BE2C (cell line): ENCODE data around the gene EMD.

Source experiments
- DNase-seq: peaks from one replicate; pipeline ENCODE4 v3.0.0-alpha.2; 2020
- H3K27me3 ChIP-seq: fragments of 250-450 bp; sonication (Bioruptor Pico); 2 replicates; pipeline ENCODE4 v1.5.1; 2020; ENCODE audit warnings: mild to moderate bottlenecking
- H3K36me3 ChIP-seq: fragments of 250-450 bp; sonication (Bioruptor Pico); 2 replicates; pipeline ENCODE4 v1.5.1; 2020; ENCODE audit warnings: mild to moderate bottlenecking
- H3K4me1 ChIP-seq: fragments of 250-450 bp; sonication (Bioruptor Pico); 2 replicates; pipeline ENCODE4 v1.5.1; 2020
- H3K4me3 ChIP-seq: 2 replicates; pipeline ENCODE4 v1.5.1; 2011; ENCODE audit warnings: low read depth, low read length
- H3K9me3 ChIP-seq: fragments of 250-450 bp; sonication (Bioruptor Pico); 2 replicates; pipeline ENCODE4 v1.5.1; 2020
- TF ChIP-seq, protein P1 (sequence below): IDR thresholded peaks from 2 replicates; pipeline ENCODE4 v1.5.1; 2012; ENCODE audit warnings: mild to moderate bottlenecking, low read depth, low read length

The EMD gene

GRCh38 chrX:154365997-154366665 lies 13.0 kb upstream of the EMD start:
- TF ChIP-seq, protein P1, sequence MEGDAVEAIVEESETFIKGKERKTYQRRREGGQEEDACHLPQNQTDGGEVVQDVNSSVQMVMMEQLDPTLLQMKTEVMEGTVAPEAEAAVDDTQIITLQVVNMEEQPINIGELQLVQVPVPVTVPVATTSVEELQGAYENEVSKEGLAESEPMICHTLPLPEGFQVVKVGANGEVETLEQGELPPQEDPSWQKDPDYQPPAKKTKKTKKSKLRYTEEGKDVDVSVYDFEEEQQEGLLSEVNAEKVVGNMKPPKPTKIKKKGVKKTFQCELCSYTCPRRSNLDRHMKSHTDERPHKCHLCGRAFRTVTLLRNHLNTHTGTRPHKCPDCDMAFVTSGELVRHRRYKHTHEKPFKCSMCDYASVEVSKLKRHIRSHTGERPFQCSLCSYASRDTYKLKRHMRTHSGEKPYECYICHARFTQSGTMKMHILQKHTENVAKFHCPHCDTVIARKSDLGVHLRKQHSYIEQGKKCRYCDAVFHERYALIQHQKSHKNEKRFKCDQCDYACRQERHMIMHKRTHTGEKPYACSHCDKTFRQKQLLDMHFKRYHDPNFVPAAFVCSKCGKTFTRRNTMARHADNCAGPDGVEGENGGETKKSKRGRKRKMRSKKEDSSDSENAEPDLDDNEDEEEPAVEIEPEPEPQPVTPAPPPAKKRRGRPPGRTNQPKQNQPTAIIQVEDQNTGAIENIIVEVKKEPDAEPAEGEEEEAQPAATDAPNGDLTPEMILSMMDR = no peak
- no peaks in the 10 kb centered on the region for H3K27me3 ChIP-seq
- H3K36me3 ChIP-seq = peaks cover 71% of the 10 kb centered on the region
- H3K4me3 ChIP-seq = no peak overlapping the region
- H3K9me3 ChIP-seq = no peaks in the 10 kb centered on the region
- no peak for DNase-seq
- H3K4me1 ChIP-seq = no peaks in the 10 kb centered on the region; the same call in none of the 2 replicates

DNA sequence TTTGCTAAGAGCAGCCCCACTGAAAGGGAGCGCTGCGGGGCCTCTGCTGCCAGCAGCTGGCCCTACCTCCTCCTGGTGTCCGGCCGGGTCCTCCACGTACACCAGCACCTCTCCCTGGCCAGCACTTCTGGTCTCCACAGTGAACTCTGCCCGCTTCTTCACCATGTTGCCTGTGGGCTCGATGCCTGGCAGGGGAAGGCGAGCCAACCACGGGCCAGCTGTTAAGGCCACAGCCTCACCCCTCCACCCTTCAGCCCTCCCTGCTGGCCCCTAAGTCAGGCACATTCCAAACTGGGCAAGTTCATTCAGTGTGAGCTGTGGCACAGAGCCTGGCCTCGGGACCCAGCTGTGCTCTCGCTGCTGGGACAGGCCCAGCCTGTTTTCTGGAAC lies 12.4 kb upstream of the EMD start:
- H3K27me3 ChIP-seq = no peaks in the 10 kb centered on the region
- H3K9me3 ChIP-seq = no peaks in the 10 kb centered on the region
- no peaks in the 10 kb centered on the region; the same call in none of the 2 replicates for H3K4me1 ChIP-seq
- peaks cover 66% of the 10 kb centered on the region for H3K36me3 ChIP-seq
- no peak overlapping the region for H3K4me3 ChIP-seq
- TF ChIP-seq, protein P1 = no peak
- no peak for DNase-seq

GRCh38 chrX:154367474-154368308 lies 11.4 kb upstream of the EMD start:
- no peaks in the 10 kb centered on the region for H3K9me3 ChIP-seq
- H3K36me3 ChIP-seq = peaks cover 55% of the 10 kb centered on the region
- DNase-seq = no peak
- no peaks in the 10 kb centered on the region for H3K27me3 ChIP-seq
- TF ChIP-seq, protein P1 = no peak
- no peaks in the 10 kb centered on the region; the same call in none of the 2 replicates for H3K4me1 ChIP-seq
- no peak overlapping the region for H3K4me3 ChIP-seq

DNA sequence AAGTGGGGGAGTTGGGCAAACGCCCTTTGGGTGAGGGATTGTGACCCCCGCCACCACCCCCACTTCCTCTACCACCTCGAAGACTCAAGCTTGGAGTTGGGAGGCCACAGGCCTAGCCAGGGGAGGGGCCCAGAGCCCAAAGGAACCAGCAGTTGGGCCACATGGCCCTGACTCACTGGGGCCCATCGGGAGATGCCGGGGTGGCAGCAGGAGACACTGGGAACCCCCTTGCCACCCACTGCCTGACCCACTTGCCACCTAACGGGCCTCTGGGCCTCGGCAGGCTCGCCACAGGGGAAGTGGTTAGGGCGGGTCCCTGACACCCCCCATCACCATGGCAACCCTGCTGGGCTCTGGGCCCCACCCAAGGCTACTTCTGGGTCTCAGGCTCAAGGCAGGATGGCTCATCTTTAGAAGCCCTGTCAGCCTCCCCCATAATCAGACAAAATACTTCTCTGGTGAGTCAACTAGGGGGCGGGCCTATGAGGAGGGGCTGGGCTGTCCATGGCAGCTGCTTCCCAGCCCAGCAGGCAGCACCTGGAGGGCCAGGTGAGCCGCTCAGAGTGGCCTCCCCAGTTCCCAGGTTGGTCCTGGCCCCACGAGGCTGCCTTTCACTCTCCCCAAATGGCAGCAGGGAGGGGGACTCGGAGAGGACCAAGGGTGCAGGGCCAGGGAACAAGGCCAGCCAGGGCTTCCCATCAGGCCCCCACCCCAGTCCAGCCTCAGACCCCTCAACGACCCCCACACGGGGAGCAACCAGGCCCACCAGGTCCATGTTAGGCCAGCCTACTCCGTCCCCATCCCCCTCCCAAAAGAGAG lies 10.3 kb upstream of the EMD start:
- TF ChIP-seq, protein P1 = no peak
- Histone ChIP-seq H3K27me3 (no peaks in the 10 kb centered on the region), H3K4me1 (no peaks in the 10 kb centered on the region; the same call in none of the 2 replicates), H3K9me3 (no peaks in the 10 kb centered on the region), H3K4me3 (peak overlapping the region; percentile 79), H3K36me3 (peaks cover 49% of the 10 kb centered on the region)
- peak; percentile 56 for DNase-seq

- TF ChIP-seq, protein P1 = no peak
- DNase-seq = peak; percentile 76
- Histone ChIP-seq H3K36me3 (peaks cover 40% of the 10 kb centered on the region), H3K9me3 (no peaks in the 10 kb centered on the region), H3K4me1 (no peaks in the 10 kb centered on the region; the same call in none of the 2 replicates), H3K27me3 (no peaks in the 10 kb centered on the region), H3K4me3 (peak overlapping the region; percentile 79)
These were observed 9.4 kb upstream of the EMD start for GRCh38 chrX:154369449-154370299.
